ENCODE results near the gene UBA52. TPM values are rescaled to one million over a fixed set of nuclear protein-coding genes. Genes with fewer than 3 reads are reported as not detected.
"Not testable (repeated sequence)": the region's sequence is repeated elsewhere in the genome, so short reads cannot be mapped to it uniquely, and the experiment has no call there.

Gene UBA52
- polyA plus RNA-seq, 1 donor from 2014 or later = 765 TPM

DNA sequence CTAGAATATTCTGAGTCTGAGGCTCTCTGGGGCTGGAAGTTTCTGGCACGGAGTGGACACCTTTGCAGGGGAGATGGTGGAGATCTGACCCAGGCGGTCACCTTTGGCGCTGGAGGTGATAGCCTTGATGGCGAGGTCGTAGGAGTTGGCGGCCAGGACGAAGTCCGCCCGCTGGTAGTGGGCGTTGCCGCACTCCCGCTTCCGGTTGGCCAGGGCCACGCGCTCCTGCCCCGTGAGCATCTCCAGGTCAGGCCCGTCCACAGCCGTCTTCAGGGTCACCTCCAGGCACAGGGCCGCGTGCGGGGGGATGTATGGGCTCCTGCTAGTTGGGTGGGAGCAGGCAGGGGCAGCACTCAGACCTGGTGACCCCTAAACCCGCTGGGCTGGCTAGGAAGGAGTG, 33.5 kb upstream of the UBA52 start:
- H2AFZ ChIP-seq (ENCODE audit: low read depth, low read length) = no peak overlapping the region
- H3K9ac ChIP-seq (ENCODE audit: low read length) = no peak overlapping the region
- no peaks in the 10 kb centered on the region for H3K9me3 ChIP-seq (ENCODE audit: low read length)
- no peaks in the 10 kb centered on the region for H3K36me3 ChIP-seq (ENCODE audit: insufficient read depth, low read length)
- H3K4me3 ChIP-seq (ENCODE audit: low read length) = no peak overlapping the region
- no peaks in the 10 kb centered on the region for H3K27me3 ChIP-seq (ENCODE audit: insufficient read depth, low read depth, low read length)
- no peaks in the 10 kb centered on the region for H4K20me1 ChIP-seq (ENCODE audit: insufficient read depth)
- no peak overlapping the region for H3K27ac ChIP-seq (ENCODE audit: low read length)
- H3K4me2 ChIP-seq (ENCODE audit: low read length) = no peak overlapping the region
- H3K79me2 ChIP-seq (replicated peaks; ENCODE audit: insufficient read depth, low read length) = no peaks in the 10 kb centered on the region
- H3K9me2 ChIP-seq (ENCODE audit: insufficient read depth, low read length) = no peaks in the 10 kb centered on the region
- no peaks in the 10 kb centered on the region for H3F3A ChIP-seq (ENCODE audit: insufficient read depth, low read length, poor library complexity, severe bottlenecking)
- TF ChIP-seq EP300 (conservative IDR thresholded peaks at IDR 0.05; ENCODE audit: poor library complexity, severe bottlenecking) (no peak), MXI1 (conservative IDR thresholded peaks at IDR 0.05; ENCODE audit: poor library complexity, severe bottlenecking) (no peak), EZH2 (IDR thresholded peaks at IDR 0.05; ENCODE audit: borderline replicate concordance, insufficient read depth, low read length, poor library complexity, severe bottlenecking) (no peak), SMC3 (conservative IDR thresholded peaks at IDR 0.05; ENCODE audit: poor library complexity) (no peak), TAF1 (IDR thresholded peaks at IDR 0.05; ENCODE audit: low read depth) (no peak), RAD21 (conservative IDR thresholded peaks at IDR 0.05) (no peak), POLR2AphosphoS5 (IDR thresholded peaks at IDR 0.05) (no peak)
- TF ChIP-seq, protein P1, sequence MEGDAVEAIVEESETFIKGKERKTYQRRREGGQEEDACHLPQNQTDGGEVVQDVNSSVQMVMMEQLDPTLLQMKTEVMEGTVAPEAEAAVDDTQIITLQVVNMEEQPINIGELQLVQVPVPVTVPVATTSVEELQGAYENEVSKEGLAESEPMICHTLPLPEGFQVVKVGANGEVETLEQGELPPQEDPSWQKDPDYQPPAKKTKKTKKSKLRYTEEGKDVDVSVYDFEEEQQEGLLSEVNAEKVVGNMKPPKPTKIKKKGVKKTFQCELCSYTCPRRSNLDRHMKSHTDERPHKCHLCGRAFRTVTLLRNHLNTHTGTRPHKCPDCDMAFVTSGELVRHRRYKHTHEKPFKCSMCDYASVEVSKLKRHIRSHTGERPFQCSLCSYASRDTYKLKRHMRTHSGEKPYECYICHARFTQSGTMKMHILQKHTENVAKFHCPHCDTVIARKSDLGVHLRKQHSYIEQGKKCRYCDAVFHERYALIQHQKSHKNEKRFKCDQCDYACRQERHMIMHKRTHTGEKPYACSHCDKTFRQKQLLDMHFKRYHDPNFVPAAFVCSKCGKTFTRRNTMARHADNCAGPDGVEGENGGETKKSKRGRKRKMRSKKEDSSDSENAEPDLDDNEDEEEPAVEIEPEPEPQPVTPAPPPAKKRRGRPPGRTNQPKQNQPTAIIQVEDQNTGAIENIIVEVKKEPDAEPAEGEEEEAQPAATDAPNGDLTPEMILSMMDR (IDR thresholded peaks at IDR 0.05; ENCODE audit: poor library complexity, severe bottlenecking) = no peak
- TF ChIP-seq, protein P2, sequence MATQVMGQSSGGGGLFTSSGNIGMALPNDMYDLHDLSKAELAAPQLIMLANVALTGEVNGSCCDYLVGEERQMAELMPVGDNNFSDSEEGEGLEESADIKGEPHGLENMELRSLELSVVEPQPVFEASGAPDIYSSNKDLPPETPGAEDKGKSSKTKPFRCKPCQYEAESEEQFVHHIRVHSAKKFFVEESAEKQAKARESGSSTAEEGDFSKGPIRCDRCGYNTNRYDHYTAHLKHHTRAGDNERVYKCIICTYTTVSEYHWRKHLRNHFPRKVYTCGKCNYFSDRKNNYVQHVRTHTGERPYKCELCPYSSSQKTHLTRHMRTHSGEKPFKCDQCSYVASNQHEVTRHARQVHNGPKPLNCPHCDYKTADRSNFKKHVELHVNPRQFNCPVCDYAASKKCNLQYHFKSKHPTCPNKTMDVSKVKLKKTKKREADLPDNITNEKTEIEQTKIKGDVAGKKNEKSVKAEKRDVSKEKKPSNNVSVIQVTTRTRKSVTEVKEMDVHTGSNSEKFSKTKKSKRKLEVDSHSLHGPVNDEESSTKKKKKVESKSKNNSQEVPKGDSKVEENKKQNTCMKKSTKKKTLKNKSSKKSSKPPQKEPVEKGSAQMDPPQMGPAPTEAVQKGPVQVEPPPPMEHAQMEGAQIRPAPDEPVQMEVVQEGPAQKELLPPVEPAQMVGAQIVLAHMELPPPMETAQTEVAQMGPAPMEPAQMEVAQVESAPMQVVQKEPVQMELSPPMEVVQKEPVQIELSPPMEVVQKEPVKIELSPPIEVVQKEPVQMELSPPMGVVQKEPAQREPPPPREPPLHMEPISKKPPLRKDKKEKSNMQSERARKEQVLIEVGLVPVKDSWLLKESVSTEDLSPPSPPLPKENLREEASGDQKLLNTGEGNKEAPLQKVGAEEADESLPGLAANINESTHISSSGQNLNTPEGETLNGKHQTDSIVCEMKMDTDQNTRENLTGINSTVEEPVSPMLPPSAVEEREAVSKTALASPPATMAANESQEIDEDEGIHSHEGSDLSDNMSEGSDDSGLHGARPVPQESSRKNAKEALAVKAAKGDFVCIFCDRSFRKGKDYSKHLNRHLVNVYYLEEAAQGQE (IDR thresholded peaks at IDR 0.05; ENCODE audit: borderline replicate concordance) = no peak

DNA sequence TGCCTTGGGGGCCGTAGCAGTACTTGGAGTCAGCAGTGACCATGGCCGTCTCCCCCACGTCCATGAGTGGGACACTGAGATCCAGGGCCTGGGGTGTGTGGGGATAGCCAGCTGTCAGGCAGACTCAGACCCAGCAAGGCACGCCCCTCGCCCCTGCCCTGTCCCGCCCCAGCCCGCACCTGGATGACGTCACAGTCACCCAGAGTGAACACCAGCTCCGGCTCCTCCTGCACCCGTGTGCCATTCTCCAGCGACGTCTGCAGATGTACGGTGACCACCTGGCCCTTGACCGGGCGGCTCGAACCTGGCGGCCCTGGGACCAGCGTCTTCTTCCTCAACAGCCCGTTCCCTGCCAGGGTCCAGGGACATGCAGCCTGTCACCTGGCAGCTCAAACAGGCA, 32.3 kb upstream of the UBA52 start:
- H3K9ac ChIP-seq (ENCODE audit: low read length) = no peak overlapping the region
- no peaks in the 10 kb centered on the region for H3K9me3 ChIP-seq (ENCODE audit: low read length)
- no peak for TF ChIP-seq MXI1 (conservative IDR thresholded peaks at IDR 0.05; ENCODE audit: poor library complexity, severe bottlenecking)
- H3K27ac ChIP-seq (ENCODE audit: low read length) = no peak overlapping the region
- H3K36me3 ChIP-seq (ENCODE audit: insufficient read depth, low read length) = no peaks in the 10 kb centered on the region
- no peaks in the 10 kb centered on the region for H3K27me3 ChIP-seq (ENCODE audit: insufficient read depth, low read depth, low read length)
- H2AFZ ChIP-seq (ENCODE audit: low read depth, low read length) = no peak overlapping the region
- no peaks in the 10 kb centered on the region for H4K20me1 ChIP-seq (ENCODE audit: insufficient read depth)
- H3K4me3 ChIP-seq (ENCODE audit: low read length) = no peak overlapping the region
- H3F3A ChIP-seq (ENCODE audit: insufficient read depth, low read length, poor library complexity, severe bottlenecking) = no peaks in the 10 kb centered on the region
- H3K4me2 ChIP-seq (ENCODE audit: low read length) = no peak overlapping the region
- H3K9me2 ChIP-seq (ENCODE audit: insufficient read depth, low read length) = no peaks in the 10 kb centered on the region
- no peaks in the 10 kb centered on the region for H3K79me2 ChIP-seq (replicated peaks; ENCODE audit: insufficient read depth, low read length)

DNA sequence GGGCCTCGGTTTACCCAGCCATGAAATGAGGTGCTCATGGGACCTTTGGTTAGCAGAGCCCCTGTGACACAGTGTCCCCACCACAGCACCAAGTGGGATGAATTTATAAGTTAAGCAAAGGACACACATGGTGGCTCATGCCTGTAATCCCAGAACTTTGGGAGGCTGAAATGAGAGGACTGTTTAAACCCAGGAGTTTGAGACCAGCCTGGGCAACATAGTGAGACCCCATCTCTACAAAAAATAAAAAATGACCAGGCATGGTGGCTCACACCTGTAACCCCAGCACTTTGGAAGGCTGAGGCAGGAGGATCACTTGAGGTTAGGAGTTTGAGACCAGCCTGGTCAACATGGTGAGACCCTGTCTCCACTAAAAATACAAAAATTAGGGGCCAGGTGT, 31.5 kb upstream of the UBA52 start:
- H3K9me3 ChIP-seq (ENCODE audit: low read length); H3K4me3 ChIP-seq (ENCODE audit: low read length); H3K9ac ChIP-seq (ENCODE audit: low read length); H3K36me3 ChIP-seq (ENCODE audit: insufficient read depth, low read length); H3F3A ChIP-seq (ENCODE audit: insufficient read depth, low read length, poor library complexity, severe bottlenecking); H2AFZ ChIP-seq (ENCODE audit: low read depth, low read length); H3K27me3 ChIP-seq (ENCODE audit: insufficient read depth, low read depth, low read length); H3K9me2 ChIP-seq (ENCODE audit: insufficient read depth, low read length); H3K27ac ChIP-seq (ENCODE audit: low read length); H3K4me2 ChIP-seq (ENCODE audit: low read length); H4K20me1 ChIP-seq (ENCODE audit: insufficient read depth); H3K79me2 ChIP-seq (replicated peaks; ENCODE audit: insufficient read depth, low read length): not testable (repeated sequence)

Data from neural cell (in vitro differentiated cells).